GM12864 (cell line): ENCODE data around the gene TRIM16.

Source experiments
- DNase-seq: peaks from one replicate; pipeline ENCODE4 v3.0.0-alpha.2; 2011; ENCODE audit warnings: low read depth
- H3K4me3 ChIP-seq: 2 replicates; pipeline ENCODE4 v1.5.1; 2011; ENCODE audit warnings: mild to moderate bottlenecking, low read depth, low read length, control low read depth
- TF ChIP-seq, protein P1 (sequence below): IDR thresholded peaks from 2 replicates; pipeline ENCODE4 v1.5.1; 2011; ENCODE audit warnings: low read depth, mild to moderate bottlenecking, moderate library complexity, low read length, control low read depth, inconsistent platforms; ENCODE audit errors: missing control alignments

TRIM16 gene

GRCh38 chr17:15663691-15664090, 20.4 kb downstream of the TRIM16 start:
- TF ChIP-seq, protein P1, sequence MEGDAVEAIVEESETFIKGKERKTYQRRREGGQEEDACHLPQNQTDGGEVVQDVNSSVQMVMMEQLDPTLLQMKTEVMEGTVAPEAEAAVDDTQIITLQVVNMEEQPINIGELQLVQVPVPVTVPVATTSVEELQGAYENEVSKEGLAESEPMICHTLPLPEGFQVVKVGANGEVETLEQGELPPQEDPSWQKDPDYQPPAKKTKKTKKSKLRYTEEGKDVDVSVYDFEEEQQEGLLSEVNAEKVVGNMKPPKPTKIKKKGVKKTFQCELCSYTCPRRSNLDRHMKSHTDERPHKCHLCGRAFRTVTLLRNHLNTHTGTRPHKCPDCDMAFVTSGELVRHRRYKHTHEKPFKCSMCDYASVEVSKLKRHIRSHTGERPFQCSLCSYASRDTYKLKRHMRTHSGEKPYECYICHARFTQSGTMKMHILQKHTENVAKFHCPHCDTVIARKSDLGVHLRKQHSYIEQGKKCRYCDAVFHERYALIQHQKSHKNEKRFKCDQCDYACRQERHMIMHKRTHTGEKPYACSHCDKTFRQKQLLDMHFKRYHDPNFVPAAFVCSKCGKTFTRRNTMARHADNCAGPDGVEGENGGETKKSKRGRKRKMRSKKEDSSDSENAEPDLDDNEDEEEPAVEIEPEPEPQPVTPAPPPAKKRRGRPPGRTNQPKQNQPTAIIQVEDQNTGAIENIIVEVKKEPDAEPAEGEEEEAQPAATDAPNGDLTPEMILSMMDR: no peak
- H3K4me3 ChIP-seq: no peak overlapping the region
- no peak for DNase-seq

DNA sequence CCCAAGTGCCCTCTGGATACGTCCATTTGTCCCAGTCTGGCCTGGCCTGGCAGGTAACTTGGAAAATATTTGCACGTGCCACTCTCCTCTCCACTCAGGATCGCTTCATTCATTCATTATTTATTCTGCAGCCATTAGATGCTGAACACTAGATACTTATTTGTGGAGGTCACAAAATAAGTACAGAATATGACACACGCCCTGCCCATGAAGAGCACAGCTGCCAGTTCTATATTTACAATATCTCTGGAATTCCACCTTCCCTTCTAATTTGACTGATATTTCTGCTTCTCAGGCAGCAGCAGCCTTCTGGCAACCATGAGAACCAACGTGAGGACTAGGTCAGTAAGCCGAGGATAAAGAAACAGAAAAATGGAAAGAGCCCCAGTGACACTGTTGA, 20.9 kb downstream of the TRIM16 start:
- DNase-seq: no peak
- no peak overlapping the region for H3K4me3 ChIP-seq
- TF ChIP-seq, protein P1: no peak

DNA sequence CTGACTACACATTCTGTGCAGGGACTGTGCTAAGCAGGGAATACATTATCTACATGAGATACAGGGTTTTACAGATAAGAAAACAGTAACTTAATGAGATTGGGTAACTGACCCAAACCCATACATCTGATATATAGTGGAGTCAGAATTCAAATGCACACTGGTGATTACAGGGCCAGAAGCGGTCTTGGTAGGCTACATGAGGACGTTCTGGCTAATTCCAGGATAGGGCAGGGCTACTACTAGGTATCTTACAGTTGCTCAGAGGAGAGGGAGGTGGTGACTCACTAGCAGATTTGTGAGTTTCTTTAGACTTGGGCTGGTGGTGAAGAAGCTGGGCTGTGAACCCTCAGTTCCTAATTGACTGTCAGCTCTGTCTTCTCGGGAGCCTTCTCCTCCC, 21.4 kb downstream of the TRIM16 start:
- no peak overlapping the region for H3K4me3 ChIP-seq
- DNase-seq: no peak
- TF ChIP-seq, protein P1: no peak

- DNase-seq: no peak
- no peak overlapping the region for H3K4me3 ChIP-seq
- TF ChIP-seq, protein P1: no peak
Observed at GRCh38 chr17:15660077-15660476, 24.0 kb downstream of the TRIM16 start.

DNA sequence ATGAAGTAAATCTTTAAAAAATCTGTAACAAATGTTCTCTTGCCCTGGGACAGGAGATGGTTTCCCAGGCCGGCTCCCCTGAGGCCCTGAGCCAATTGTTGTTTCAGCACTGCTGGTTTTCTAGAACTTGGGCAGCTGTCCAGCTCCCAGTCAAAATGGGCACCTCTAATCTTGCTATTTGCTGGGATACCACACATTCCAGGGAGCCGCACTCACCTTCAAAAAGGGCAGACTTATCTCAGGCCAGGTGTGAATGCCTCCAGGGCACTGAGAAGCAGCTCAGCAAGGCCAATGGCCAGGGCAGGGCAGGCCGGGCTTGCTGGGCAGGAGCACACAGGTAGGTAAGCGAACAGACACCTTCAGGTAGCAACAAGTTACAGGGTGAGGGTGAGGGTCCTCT, 24.4 kb downstream of the TRIM16 start:
- DNase-seq: no peak
- TF ChIP-seq, protein P1: no peak
- no peak overlapping the region for H3K4me3 ChIP-seq

- TF ChIP-seq, protein P1: no peak
- no peak overlapping the region for H3K4me3 ChIP-seq
- no peak for DNase-seq
Observed at GRCh38 chr17:15659236-15659635, 24.9 kb downstream of the TRIM16 start.

DNA sequence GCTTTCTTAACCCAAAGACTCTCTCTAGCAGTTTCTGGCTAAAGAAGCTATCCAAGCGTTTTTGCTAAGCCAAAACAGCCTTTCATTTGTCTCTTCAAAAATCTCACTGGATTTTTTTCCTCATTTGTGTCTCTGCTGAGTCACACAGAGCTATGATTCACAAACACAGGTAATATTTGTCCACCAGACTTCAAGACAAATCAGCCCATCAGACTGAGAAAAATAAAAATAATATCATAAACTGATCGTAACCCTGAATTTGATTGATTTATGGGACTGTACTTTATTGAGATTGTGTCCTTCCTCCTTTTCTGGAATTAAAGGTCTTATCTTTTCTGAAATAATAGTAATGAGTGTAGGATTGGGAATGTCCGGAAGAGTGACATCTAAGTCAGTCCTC, 25.8 kb downstream of the TRIM16 start:
- no peak for DNase-seq
- no peak overlapping the region for H3K4me3 ChIP-seq
- TF ChIP-seq, protein P1: no peak
